NCI-H1417 treated with DMSO at 0.1 percent for 48 hours (cell line): ENCODE results near the gene INSL3.
"Not testable (repeated sequence)": the region's sequence is repeated elsewhere in the genome, so short reads cannot be mapped to it uniquely, and the experiment has no call there.

ENCODE experiments used
- DNase-seq: peaks from one replicate; lab custom pipeline; 2025; lab: John Stamatoyannopoulos, UW

The INSL3 gene

DNA sequence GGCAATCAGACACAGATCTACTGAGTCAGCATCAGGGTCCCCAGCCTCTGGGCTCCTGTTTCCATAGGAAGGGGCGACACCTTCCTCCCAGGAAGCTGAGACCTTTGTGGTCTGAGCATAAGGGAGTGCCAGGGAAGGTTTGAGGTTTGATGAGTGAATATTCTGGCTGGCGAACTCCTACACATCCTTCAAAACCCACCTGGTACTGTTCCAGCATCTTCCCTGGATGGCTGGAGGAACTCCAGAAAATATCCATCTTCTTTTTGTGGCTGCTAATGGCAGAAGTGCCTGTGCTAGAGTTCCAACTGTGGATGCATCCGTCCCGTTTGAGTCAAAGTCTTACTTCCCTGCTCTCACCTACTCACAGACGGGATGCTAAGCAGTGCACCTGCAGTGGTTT, 9.2 kb downstream of the INSL3 start:
- DNase-seq = no peak

DNA sequence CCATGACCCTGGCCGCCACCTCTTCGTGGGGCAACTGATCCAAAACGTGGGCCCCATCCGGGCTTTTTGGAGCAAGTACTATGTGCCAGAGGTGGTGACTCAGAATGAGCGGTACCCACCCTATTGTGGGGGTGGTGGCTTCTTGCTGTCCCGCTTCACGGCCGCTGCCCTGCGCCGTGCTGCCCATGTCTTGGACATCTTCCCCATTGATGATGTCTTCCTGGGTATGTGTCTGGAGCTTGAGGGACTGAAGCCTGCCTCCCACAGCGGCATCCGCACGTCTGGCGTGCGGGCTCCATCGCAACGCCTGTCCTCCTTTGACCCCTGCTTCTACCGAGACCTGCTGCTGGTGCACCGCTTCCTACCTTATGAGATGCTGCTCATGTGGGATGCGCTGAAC, 9.6 kb downstream of the INSL3 start:
- no peak for DNase-seq

DNA sequence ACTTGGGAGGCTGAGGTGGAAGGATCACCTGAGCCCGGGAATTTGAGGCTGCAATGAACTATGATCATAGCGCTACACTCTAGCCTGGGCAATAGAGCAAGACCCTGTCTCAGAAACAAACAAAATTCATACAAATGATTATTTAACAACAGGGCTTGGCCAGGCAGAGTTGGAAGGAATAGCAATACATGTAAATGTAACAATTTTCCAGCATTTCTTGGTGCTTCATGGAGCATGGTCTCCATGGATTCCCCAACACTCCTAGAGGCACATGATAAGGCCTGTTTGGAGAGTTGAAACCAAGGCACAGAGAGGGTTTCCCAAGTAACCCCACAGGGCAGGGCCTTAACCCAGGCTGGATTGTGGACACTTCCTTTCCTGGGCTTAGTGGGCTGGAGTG, 10.2 kb downstream of the INSL3 start:
- no peak for DNase-seq

DNA sequence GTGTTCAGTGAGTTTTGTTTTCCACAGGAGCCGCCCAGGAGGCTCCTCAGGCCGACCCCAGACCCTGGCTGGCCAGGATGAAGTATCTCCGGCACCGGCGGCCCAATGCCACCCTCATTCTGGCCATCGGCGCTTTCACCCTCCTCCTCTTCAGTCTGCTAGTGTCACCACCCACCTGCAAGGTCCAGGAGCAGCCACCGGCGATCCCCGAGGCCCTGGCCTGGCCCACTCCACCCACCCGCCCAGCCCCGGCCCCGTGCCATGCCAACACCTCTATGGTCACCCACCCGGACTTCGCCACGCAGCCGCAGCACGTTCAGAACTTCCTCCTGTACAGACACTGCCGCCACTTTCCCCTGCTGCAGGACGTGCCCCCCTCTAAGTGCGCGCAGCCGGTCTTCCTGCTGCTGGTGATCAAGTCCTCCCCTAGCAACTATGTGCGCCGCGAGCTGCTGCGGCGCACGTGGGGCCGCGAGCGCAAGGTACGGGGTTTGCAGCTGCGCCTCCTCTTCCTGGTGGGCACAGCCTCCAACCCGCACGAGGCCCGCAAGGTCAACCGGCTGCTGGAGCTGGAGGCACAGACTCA, 13.5 kb downstream of the INSL3 start:
- no peak for DNase-seq

DNA sequence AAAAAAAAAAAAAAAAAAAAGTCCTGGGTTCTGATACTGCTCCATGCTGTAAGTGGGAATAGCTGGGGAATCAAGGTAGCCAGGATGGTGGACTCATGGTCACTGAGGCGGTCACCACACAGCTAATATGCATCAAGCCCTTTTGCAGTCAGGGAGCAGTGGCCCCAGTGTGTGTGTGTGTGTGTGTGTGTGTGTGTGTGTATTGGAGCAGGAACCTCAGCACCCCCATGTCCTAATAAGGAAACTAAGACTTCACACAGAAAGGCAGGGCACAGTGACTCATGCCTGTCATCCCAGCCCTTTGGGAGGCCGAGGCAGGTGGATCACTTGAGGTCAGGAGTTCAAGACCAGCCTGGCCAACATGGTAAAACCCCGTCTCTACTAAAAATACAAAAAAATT, 14.4 kb downstream of the INSL3 start:
- DNase-seq = no peak

DNA sequence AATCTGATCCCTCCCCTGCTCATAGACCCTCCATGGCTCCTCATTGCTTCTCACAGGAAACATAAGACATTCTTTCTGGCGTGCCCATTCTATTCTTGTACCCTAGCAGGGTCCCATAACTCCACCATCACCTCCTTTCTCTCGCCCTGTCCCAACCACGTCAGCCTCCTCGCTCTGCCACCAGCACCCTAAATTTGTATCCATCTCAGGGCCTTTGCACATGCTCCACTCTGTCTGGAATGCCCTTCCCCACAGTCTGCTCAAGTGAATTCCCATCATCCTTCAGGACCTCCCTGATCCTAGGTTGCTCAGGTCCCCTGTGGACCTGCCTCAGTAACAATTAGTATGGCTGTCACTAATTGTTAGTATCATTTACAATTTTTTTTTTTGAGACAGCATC, 15.9 kb downstream of the INSL3 start:
- no peak for DNase-seq

DNA sequence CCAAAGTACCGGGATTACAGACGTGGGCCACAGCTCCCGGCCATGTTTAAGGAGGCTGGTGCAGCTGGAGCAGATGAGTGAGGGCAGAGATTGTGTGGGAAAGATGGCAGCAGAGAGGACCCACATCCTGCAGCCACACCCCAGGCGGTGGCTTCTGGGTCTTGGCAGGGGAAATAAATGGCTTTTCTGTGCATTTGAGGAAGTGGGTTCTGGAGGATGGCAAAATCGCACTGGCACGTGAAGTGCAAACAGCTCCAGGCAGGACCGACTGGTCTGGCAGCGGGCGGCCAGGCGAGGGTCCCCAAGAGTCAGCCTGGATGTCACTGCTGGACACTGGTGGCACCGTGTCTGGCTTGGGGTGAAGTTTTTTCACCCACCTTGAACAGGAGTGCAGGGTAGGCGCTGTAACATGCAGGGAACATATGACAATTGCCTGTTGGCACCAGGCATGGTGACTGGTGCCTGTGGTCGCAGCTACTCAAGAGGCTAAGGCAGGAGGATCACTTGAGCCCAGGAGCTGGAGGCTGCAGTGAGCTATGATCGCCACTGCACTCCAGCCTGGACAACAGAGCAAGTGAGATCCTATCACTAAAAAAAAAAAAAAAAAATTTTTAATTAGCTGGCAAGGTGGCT, 17.9 kb downstream of the INSL3 start:
- no peak for DNase-seq

DNA sequence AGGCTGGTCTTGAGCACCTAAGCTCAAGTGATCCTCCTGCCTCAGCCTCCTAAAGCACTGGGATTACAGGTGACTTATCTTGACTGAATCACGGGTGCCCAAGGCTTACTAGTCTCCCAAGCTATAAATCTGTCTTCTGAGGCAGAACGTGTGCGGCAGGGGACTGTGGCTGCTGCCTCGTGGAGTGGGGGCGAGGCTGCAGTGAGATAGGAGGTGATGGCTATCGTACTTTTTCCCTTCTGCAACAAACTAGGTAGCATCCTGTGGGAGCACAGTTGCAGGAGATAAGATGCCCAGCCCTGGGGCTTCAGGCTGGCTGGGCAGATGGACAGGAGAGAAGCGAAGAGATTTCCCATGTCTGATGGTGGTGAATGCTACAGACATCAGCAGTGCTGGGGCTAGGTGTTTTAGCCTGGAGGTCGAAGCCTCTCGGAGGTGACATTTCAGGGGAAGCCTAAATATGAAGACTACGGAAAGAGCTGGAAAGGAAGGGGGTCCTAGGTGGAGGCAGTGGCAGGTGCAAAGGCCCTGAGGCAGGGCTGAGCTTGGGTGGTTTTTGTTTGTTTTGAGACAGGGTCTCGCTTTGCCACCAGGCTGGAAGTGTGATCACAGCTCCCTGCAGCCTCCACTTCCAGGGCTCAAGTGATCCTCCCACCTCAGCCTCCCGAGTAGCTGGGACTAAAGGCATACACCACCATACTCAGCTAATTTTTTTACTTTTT, 19.0 kb downstream of the INSL3 start:
- no peak for DNase-seq

DNA sequence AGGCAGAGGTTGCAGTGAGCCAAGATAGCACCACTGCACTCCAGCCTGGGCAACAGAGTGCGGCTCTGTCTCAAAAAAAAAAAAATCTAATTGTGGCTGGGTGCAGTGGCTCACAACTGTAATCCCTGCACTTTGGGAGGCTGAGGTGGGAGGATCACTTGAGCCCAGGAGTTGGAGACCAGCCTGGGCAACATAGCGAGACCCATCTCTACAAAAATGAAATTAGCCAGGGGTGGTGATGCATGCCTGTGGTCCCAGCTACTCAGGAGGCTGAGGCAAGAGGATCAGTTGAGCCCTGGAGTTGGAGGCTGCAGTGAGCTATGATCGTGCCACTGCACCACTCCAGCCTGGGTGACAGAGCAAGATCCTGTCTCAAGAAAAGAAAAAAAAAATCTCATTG, 22.7 kb downstream of the INSL3 start:
- not testable (repeated sequence) for DNase-seq

DNA sequence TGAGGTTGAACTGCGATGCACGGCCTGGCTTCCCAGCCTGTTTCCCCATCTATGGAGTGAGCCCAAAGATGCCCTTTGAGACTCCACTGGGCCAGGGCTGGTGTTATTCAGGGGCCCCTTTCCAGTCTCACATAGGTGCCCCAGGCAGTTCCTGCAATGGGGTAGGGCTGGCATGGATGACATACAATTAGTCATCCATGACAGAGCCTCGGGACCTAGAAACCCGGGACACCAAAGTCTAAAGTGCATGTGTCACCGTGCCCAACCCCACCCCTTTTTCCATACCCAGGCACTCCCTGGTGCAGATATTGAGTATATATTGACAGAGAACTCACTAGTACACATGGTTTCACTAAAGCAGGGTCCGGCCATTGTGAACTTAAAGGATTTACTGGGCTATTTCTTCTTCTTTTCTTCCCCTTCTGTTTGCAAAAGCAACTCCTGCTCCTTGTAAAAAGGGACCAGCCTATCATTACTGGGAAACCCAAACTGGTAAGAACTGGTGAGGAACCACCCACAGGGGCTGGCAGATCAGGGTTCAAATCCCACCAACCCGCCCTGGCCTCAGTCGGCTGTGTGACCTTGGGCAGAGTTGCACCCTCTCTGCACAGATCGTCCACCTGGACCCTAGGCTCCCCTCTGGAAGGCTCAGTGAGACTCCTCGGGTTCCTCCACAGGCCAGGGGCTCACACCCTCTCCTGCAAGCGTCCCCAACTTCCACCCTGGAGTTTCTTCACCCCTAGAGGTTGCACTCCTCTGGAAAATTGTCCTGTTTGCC, 23.7 kb downstream of the INSL3 start:
- DNase-seq = no peak

DNA sequence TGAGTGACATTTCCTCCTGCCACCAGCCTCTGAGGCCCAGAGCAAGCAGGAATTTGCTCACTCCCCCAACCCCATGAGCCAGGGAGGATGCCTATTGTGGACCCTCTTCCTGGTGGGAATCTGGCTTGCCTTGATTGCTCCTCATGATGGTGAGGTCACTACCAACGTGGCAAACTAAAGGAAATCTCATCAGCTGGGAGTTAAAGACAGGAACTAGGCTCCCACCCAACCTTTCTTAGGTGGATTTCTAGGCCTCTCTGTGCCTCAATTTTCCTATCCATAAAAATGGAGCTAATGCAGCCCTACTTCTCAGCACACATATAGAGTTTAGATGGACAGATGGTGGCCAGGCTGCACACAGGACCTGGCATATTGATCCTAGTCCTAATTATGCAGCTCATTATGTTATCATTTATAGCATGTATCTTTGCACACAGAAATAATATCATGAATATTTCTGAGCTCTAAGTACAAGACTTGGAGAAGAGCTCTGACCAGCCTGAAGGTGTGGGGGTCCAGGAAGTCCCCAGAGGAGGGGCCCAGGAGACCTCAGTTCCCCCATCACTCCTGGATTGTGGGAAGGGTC, 24.4 kb downstream of the INSL3 start:
- DNase-seq = no peak

DNA sequence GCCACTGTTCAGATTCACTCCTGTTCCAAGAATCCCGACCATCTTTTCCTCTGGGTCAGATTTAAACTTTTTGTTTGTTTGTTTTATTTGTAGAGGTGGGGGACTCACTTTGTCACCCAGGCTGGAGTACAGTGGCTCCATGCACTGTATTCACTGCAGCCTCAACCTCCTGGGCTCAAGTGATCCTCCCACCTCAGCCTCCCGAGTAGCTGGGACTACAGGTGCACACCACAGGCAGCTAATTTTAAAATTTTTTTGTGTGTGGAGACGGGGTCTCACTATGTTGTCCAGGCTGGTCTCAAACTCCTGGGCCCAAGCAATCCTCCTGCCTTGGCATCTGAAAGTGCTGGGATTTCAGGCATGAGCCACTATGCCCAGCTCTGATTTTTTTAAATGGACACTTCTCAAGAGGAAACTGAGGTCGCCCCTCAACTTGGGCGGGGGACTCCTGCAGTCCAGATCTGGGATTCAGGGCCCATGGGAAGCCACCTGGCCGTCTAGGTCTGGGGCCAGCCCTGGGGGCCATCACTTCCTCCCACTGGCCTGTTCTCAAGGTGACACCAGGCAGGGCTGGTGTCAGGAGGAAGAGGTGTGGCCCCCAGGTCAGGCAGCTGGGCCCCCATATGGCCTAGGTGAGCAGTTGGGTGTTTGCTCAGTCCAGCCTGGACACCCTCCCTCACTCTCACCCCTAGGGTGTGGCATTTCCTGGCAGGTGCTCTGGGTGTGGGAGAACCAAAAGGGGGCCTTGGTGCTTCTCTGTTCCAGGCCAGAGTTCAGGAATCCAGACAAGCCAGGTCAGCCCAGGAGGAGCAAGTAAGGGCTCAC, 25.1 kb downstream of the INSL3 start:
- DNase-seq = no peak

DNA sequence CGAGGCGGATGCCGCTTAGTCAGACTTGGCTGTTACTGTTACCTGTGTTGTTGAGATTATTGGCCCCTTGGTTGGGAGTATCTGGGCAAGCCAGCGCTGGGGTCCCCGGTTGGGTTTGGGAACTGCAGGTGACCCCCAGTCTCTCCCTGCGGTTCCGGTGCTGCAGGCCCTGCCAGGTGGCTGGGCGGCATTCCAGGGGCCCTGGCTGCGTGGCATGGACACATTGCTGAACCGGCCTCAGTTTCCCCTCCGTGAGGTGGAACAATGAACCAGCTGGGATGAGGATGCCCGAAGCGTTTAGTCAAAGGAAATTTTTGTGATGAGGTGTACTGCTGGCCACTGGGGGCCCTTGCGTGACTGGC, 25.8 kb downstream of the INSL3 start:
- DNase-seq = no peak

DNA sequence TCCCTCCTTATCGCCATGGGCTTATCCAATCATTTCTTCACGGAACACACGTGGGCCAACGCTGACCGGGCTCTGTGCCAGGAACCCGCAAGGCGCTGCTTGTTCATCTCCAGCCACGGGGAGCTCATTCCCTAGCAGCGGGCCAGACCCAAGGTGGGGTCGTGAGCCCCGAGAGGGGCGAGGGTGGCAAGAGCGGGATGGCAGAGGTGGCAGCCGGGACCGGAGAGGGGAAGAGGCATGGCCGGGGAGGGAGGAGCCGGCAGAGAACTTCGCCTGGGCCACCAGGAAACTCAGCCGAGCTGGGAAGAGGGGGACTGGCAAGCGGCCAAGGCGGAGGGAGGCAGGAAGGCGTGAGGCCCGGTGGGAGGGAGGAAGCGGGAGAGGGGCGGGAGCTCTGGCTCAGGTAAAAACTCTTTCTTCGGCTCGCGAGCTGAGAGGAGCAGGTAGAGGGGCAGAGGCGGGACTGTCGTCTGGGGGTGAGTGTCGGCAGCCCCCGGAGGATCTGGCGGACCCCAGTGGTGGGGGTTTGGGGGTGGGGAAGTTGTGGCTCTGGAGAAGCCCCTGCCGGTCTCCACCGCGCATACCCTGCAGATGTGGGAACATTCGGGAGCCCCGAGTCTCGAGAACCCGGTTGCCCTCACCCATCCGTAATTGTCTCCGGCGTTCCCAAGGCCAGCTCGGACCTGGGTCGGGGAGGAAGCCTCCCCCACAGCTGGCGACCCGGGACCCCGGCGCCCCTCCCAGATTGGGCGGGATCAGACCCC, 26.4 kb downstream of the INSL3 start, which contains the start of gene B3GNT3:
Gene B3GNT3 (plus strand): TSS at position 408 of the 764 bp plus-strand sequence. CDS start 12,670 bp downstream, outside the sequence.
- no peak for DNase-seq

DNA sequence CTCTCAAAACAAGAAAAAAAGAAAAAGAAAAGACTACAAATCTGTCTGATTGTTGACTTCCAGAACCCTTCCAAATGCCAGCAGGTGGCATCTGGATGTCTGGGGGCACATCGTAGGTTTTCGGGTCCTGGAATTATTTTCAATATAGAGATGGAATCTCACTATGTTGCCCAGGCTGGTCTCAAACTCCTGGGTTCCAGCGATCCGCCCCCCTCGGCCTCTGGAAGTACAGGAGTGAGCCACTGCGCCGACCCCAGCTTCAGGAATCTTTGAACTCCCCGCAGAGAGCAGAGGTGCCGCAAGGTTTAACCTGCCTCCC, 26.9 kb downstream of the INSL3 start:
- DNase-seq = no peak

DNA sequence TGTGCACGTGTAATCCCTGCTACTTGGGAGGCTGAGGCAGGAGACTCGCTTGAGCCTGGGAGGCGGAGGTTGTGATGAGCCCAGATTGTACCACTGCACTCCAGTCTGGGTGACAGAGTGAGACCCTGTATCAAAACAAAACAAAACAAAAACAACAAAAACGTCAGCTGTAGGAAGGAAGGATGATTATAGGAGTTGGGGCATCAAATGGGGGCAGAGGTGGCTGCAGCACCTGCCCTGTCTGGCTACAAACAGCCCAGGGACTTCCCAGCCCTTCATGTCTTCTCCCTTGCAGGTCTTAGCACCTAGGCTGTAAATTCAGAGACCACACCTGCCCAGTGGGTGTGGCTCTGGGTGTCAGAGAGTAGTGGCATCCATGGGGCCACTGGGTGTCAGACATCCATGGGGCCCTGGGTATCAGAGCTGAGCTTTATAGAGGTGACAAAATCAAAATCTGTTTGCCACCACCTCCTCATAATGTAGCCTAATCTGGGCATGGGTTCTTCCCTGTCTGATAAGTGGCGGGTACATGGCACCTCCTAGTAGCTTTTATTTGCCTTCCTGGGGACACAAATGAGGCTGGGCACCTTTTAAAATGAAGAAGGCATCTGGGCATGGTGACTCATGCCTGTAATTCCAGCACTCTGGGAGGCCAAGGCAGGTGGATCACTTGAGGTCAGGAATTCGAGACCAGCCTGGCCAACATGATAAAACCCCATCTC, 31.1 kb downstream of the INSL3 start:
- no peak for DNase-seq

DNA sequence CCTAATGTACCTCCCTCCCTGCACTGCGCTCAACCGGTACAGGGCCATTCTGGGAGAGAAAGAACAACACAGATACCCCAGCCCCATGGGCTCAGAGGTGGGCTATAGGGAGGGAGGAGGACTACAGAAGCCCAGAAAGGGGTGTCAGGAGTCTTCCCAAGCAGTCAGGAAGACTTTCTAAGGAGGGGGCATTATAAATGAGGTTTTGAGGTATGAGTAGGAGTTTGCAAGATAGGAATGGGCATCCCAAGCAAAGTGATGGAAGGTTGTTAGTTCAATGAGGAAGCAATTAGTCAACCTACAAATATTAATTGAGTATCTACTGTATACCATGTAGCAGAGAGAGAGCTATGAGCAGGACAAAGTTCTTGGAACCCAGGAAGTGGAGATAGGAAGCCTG, 32.7 kb downstream of the INSL3 start:
- DNase-seq = no peak

DNA sequence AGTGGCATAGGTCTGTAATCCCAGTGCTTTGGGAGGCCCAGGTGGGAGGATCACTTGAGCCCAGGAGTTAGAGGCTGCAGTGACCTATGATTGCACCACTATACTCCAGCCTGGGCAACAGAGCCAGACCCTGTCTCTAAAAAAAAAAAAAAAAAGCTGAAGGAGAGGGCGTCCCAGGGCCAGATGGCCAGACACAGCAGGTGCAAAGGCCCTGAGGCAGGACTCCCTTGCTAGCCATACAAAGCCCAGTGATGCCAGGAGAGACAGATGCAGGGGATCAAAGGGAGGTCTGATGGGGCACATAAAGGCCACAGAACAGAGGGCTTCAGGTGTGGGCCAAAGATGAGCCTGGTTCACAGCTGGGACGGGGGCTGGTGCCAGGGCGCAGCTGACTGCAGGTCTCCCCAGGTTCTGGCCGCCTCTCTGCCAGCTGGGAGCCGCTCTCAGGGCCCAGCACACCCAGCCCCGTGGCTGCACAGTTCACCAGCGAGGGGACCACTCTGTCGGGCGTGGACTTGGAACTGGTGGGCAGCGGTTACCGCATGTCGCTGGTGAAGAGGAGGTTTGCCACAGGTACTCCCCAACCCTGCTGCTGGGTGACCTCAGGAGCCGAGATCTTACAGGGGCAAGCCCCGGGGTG, 33.9 kb downstream of the INSL3 start:
- DNase-seq = no peak

DNA sequence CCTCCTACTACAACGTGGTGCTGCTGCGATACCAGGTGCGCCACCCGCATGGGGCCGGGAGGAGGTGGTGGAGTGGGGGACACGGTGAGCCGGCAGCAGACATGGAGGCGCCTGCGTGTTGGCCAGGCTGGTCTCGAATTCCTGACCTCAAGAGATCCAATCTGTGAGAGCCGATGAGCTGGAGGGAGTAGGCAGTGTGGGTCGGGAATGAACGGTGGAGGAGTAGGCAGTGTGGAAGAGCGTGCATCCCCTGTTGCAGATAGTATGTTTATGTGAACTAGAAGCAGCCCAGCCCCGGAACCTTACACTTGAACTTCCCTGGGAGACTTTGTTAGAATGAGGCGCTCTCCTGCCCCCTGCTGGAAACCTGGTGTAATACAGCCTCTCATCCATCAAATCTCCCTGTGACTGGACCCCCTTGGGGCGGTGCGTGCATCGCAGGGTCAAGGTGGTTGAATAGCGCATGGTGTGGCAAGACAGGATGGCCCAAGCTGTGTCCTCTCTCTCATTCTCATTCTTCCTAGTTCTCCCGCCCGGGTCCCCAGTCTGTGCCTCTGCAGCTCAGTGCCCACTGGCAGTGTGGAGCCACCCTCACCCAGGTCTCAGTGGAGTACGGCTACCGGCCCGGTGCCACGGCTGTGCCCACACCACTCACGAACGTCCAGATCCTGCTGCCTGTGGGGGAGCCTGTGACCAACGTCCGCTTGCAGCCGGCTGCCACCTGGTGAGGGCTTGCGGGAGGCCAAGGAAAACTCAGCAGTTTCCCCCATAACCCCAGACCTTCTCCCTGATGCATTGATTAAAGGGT, 36.9 kb downstream of the INSL3 start:
- no peak for DNase-seq
